Hepatocyte (in vitro differentiated cells): ENCODE data around the gene CEACAM1. TPM values are rescaled to one million over a fixed set of nuclear protein-coding genes. Genes with fewer than 3 reads are reported as not detected.

Source experiments
- DNase-seq: peaks from one replicate; pipeline ENCODE4 v3.0.0-alpha.2; 2016; ENCODE audit warnings: low spot score
- H2AFZ ChIP-seq: fragments of 200-600 bp; sonication (generic); 2 replicates; pipeline ENCODE4 v1.6.0; 2016; ENCODE audit warnings: antibody characterized with exemption, mild to moderate bottlenecking
- H3K27ac ChIP-seq: fragments of 200-600 bp; sonication (generic); 2 replicates; pipeline ENCODE4 v1.5.1; 2016; ENCODE audit warnings: mild to moderate bottlenecking
- H3K27me3 ChIP-seq: fragments of 200-600 bp; sonication (generic); 2 replicates; pipeline ENCODE4 v1.6.1; 2016
- H3K36me3 ChIP-seq: fragments of 200-600 bp; sonication (generic); replicated peaks from 2 replicates; pipeline ENCODE4 v1.5.1; 2016; ENCODE audit warnings: low read depth; ENCODE audit not compliant: insufficient read depth
- H3K4me1 ChIP-seq: fragments of 200-600 bp; sonication (generic); 2 replicates; pipeline ENCODE4 v1.5.1; 2016; ENCODE audit warnings: mild to moderate bottlenecking, moderate library complexity; ENCODE audit not compliant: insufficient read depth
- H3K4me2 ChIP-seq: fragments of 200-600 bp; sonication (generic); 2 replicates; pipeline ENCODE4 v1.6.0; 2016
- H3K4me3 ChIP-seq: fragments of 200-600 bp; sonication (generic); 2 replicates; pipeline ENCODE4 v1.5.1; 2016; ENCODE audit warnings: mild to moderate bottlenecking
- H3K79me2 ChIP-seq: fragments of 200-600 bp; sonication (generic); 2 replicates; pipeline ENCODE4 v1.6.0; 2017; ENCODE audit warnings: mild to moderate bottlenecking
- H3K9me2 ChIP-seq: fragments of 200-600 bp; sonication (generic); replicated peaks from 2 replicates; pipeline ENCODE4 v1.6.0; 2017; ENCODE audit warnings: mild to moderate bottlenecking; ENCODE audit not compliant: insufficient read depth
- H3K9me3 ChIP-seq: fragments of 200-600 bp; sonication (generic); 2 replicates; pipeline ENCODE4 v1.5.1; 2016; ENCODE audit warnings: low read depth, mild to moderate bottlenecking
- H4K20me1 ChIP-seq: fragments of 200-600 bp; sonication (generic); 2 replicates; pipeline ENCODE4 v1.6.0; 2016; ENCODE audit warnings: mild to moderate bottlenecking; ENCODE audit not compliant: insufficient read depth, poor library complexity, severe bottlenecking
- EZH2 ChIP-seq: fragments of 200-600 bp; sonication (generic); IDR thresholded peaks from 2 replicates; pipeline ENCODE4 v1.6.1; 2016; ENCODE audit warnings: antibody characterized with exemption, mild to moderate bottlenecking, borderline replicate concordance
- EZH2phosphoT487 ChIP-seq: fragments of 200-600 bp; sonication (generic); IDR thresholded peaks from one replicate; pipeline ENCODE4 v1.6.1; 2018; ENCODE audit warnings: antibody characterized with exemption, mild to moderate bottlenecking, low read depth, moderate library complexity; ENCODE audit not compliant: unreplicated experiment, severe bottlenecking
- WGBS: methylation state at CpG from one replicate; pipeline ENCODE4 v1.1.6; 2016; ENCODE audit warnings: low lambda C conversion rate; ENCODE audit errors: missing lambda C conversion rate; 5-methylcytosine and 5-hydroxymethylcytosine counted together
- polyA plus RNA-seq: library from polyadenylated mRNA; unstranded; fragments of >200 nt; fragmentation: Nextera tagmentation; extraction: Ambion mirVana; gene quantifications from 2 replicates; pipeline ENCODE4 v1.2.1, GENCODE V29; 2016
- total RNA-seq: library from RNA; depleted of rRNA; stranded (reverse); fragments of >200 nt; gene quantifications from 2 replicates; pipeline ENCODE4 v1.2.3, GENCODE V29; 2014
- TF ChIP-seq, protein P1 (sequence below): fragments of 200-600 bp; sonication (generic); IDR thresholded peaks from 2 replicates; pipeline ENCODE4 v1.5.1; 2016; ENCODE audit warnings: antibody characterized with exemption, mild to moderate bottlenecking; ENCODE audit not compliant: poor library complexity

CEACAM1 gene
- total and polyA plus RNA-seq, 2 experiments from 2014 or later = 7.1 to 20.8 TPM

DNA sequence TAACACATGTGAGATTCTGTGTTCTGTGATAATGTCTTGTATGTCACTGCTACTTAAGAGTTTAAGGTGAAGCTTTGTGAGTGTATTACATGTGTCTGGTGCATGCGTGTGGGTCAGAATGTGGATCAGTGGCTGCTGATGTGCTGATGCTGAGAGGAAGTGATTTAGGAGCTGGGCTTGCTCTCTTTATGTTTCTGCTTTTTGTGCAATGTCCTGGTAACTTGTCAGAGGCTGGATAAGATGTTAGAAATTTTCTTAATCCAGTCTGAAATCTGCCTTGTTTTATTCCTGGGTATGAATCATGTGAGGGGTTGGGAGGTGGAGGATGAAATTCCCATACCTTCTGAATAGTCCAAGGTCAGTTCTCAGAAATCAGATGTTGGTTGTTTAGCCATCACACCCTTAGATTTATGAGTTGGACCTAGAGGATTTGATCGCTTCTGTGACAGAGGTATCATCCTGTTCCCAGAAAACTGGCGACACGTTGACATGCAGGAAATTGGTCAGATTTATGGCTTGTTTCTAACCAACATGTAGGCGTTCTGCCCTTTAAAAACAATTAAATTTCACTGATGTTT lies 61.0 kb downstream of the CEACAM1 start:
- Histone ChIP-seq H3K4me3 (no peak overlapping the region), H3K27me3 (no peaks in the 10 kb centered on the region), H3K4me2 (peak overlapping the region; percentile 44), H3K9me3 (no peaks in the 10 kb centered on the region), H3K79me2 (no peaks in the 10 kb centered on the region), H2AFZ (no peak overlapping the region), H3K4me1 (peaks cover 17% of the 10 kb centered on the region), H4K20me1 (no peaks in the 10 kb centered on the region), H3K9me2 (no peaks in the 10 kb centered on the region), H3K36me3 (no peaks in the 10 kb centered on the region), H3K27ac (peak overlapping the region; percentile 75)
- WGBS = 76% methylated on average over 5 of the region's 5 CpGs
- no peak for DNase-seq
- TF ChIP-seq EZH2 = no peak
- TF ChIP-seq, protein P1, sequence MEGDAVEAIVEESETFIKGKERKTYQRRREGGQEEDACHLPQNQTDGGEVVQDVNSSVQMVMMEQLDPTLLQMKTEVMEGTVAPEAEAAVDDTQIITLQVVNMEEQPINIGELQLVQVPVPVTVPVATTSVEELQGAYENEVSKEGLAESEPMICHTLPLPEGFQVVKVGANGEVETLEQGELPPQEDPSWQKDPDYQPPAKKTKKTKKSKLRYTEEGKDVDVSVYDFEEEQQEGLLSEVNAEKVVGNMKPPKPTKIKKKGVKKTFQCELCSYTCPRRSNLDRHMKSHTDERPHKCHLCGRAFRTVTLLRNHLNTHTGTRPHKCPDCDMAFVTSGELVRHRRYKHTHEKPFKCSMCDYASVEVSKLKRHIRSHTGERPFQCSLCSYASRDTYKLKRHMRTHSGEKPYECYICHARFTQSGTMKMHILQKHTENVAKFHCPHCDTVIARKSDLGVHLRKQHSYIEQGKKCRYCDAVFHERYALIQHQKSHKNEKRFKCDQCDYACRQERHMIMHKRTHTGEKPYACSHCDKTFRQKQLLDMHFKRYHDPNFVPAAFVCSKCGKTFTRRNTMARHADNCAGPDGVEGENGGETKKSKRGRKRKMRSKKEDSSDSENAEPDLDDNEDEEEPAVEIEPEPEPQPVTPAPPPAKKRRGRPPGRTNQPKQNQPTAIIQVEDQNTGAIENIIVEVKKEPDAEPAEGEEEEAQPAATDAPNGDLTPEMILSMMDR = no peak
- TF ChIP-seq EZH2phosphoT487 = no peak

DNA sequence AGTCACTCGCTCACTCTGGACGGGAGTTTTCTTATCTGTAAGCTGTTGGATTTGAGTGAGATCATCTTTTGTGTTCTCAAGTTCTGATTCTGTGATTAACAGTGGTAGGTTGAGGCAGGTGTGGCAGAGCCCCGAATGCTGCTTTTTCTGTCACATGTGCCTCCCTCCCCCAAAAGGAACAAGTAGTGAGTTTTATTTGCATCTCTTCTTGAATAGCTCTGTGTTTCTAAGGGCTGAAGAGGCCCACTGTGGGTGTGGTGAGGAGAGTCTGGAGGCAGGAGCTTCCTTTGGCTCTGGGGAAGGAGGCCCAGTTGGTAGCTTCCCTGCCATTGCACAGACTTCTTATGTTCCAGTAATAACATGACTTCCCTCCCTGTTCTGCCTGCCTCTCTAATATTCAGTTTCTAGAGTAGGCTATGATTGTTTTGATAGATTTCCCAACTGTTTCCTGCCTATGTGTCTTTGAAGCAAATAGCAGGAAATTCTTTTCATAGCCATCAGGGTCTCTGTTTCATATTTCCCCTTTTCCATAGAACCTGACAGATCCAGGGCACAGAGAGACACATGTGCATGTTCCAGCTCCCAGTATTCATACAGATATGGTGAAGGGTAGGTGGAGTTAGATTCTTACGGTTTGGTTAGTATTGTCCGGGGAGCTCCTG lies 61.6 kb downstream of the CEACAM1 start:
- TF ChIP-seq EZH2 = no peak
- TF ChIP-seq, protein P1 = no peak
- TF ChIP-seq EZH2phosphoT487 = no peak
- peak overlapping the region; percentile 25 for H2AFZ ChIP-seq
- WGBS = 61% methylated on average over 5 of the region's 5 CpGs
- DNase-seq = no peak
- H3K9me3 ChIP-seq = no peaks in the 10 kb centered on the region
- H3K4me2 ChIP-seq = peak overlapping the region; percentile 44
- peak overlapping the region; percentile 75 for H3K27ac ChIP-seq
- H3K36me3 ChIP-seq = no peaks in the 10 kb centered on the region
- peaks cover 17% of the 10 kb centered on the region for H3K4me1 ChIP-seq
- H4K20me1 ChIP-seq = no peaks in the 10 kb centered on the region
- no peak overlapping the region for H3K4me3 ChIP-seq
- H3K27me3 ChIP-seq = no peaks in the 10 kb centered on the region
- no peaks in the 10 kb centered on the region for H3K79me2 ChIP-seq
- no peaks in the 10 kb centered on the region for H3K9me2 ChIP-seq

DNA sequence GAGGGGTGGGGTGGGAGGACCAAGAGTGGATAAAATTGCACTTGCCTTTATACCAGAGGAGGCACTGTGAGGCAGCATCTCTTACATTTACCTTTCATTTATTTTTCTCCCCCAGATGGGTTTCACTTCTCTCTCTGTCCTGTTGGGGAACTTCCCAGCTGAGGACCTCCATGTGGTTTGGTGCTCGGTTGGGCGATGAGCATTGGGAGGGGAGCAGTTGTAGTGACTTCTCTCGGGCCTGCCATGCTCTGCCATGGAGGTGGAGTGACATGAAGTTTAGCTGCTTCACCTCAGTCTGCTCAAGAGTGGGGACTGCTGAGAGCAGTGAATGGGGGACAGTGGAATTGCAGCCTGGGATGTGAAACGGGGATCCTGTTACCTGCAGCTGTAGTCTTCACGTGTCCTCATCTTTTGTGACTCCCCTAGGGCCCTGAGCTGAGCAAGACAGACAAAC lies 62.4 kb downstream of the CEACAM1 start:
- no peak for DNase-seq
- Histone ChIP-seq H3K27ac (peak overlapping the region; percentile 75), H3K79me2 (no peaks in the 10 kb centered on the region), H3K36me3 (no peaks in the 10 kb centered on the region), H2AFZ (no peak overlapping the region), H3K9me2 (no peaks in the 10 kb centered on the region), H4K20me1 (no peaks in the 10 kb centered on the region), H3K27me3 (no peaks in the 10 kb centered on the region), H3K4me3 (no peak overlapping the region), H3K9me3 (no peaks in the 10 kb centered on the region), H3K4me1 (peaks cover 17% of the 10 kb centered on the region), H3K4me2 (no peak overlapping the region)
- TF ChIP-seq EZH2 = no peak
- TF ChIP-seq, protein P1 = no peak
- TF ChIP-seq EZH2phosphoT487 = no peak
- 82% methylated on average over 5 of the region's 5 CpGs for WGBS
